H1 (cell line): ENCODE data around the gene STRN4. TPM values are rescaled to one million over a fixed set of nuclear protein-coding genes. Genes with fewer than 3 reads are reported as not detected.

Source experiments
- CTCF ChIA-PET: fragments of 300-600 bp; sonication (Branson Sonifier 250); formaldehyde crosslinking; loops from one replicate; lab custom pipeline; 2021; ENCODE audit not compliant: partially characterized antibody; lab: Charles Lee
- POLR2A ChIA-PET: fragments of 300-600 bp; sonication (Branson Sonifier 250); formaldehyde crosslinking; loops from one replicate; lab custom pipeline; 2021; ENCODE audit warnings: inconsistent platforms; ENCODE audit not compliant: partially characterized antibody; lab: Charles Lee
- DNase-seq, 2 experiments: peaks; one replicate each; pipeline versions ENCODE4 v3.0.0 to v3.0.0-alpha.2; 2010 to 2022; ENCODE audit warnings: low spot score in 2 of 2, low read depth in 1 of 2, mixed read lengths in 1 of 2
- FAIRE-seq: peaks from 2 replicates; lab custom pipeline; 2011; peaks lifted over from hg19 to GRCh38; lab: Jason Lieb, UNC
- H2AFZ ChIP-seq: 2 replicates; pipeline ENCODE4 v1.8.1; 2012; ENCODE audit warnings: low read length, inconsistent platforms
- H2AK5ac ChIP-seq: 2 replicates; pipeline ENCODE4 v1.6.1; 2013; ENCODE audit warnings: low read depth, low read length
- H2BK120ac ChIP-seq: replicated peaks from 2 replicates; pipeline ENCODE3; 2013; ENCODE audit warnings: low read depth, low read length, inconsistent platforms
- H2BK12ac ChIP-seq: 2 replicates; pipeline ENCODE4 v1.6.1; 2013; ENCODE audit warnings: low read depth, low read length
- H2BK15ac ChIP-seq: 2 replicates; pipeline ENCODE4 v1.6.1; 2013; ENCODE audit warnings: low read length
- H2BK20ac ChIP-seq: 2 replicates; pipeline ENCODE4 v1.6.1; 2013; ENCODE audit warnings: low read length
- H2BK5ac ChIP-seq: 2 replicates; pipeline ENCODE4 v1.6.1; 2013; ENCODE audit warnings: low read depth, low read length
- H3K14ac ChIP-seq: 2 replicates; pipeline ENCODE4 v1.6.1; 2013; ENCODE audit warnings: inconsistent platforms; ENCODE audit not compliant: insufficient read length
- H3K18ac ChIP-seq: 2 replicates; pipeline ENCODE4 v1.6.1; 2013; ENCODE audit warnings: low read length; ENCODE audit errors: extremely low read depth
- H3K23ac ChIP-seq: 2 replicates; pipeline ENCODE4 v1.6.1; 2013; ENCODE audit warnings: inconsistent platforms; ENCODE audit not compliant: insufficient read length
- H3K23me2 ChIP-seq: 2 replicates; pipeline ENCODE4 v1.6.1; 2013; ENCODE audit warnings: low read depth, low read length
- H3K27ac ChIP-seq: 2 replicates; pipeline ENCODE4 v1.6.1; 2011; ENCODE audit warnings: low read depth, low read length, inconsistent platforms
- H3K27me3 ChIP-seq, 4 experiments: replicated peaks in 1 of 4; 1 replicate in 1 of 4; 2 replicates in 3 of 4; pipeline versions ENCODE4 v1.6.1 to v1.8.1; 2011 to 2013; ENCODE audit warnings: low read length in 3 of 4, mild to moderate bottlenecking in 3 of 4, inconsistent platforms in 2 of 4, mixed read lengths in 2 of 4, moderate library complexity in 1 of 4; ENCODE audit not compliant: control insufficient read depth in 3 of 4, insufficient read depth in 3 of 4; ENCODE audit errors: extremely low read depth in 1 of 4
- H3K36me3 ChIP-seq, 4 experiments: 2 replicates each; pipeline versions ENCODE4 v1.6.1 to v1.8.1; 2011 to 2013; ENCODE audit warnings: mild to moderate bottlenecking in 4 of 4, low read length in 3 of 4, moderate library complexity in 2 of 4, control low read depth in 1 of 4, inconsistent platforms in 1 of 4; ENCODE audit not compliant: insufficient read depth in 4 of 4, control insufficient read depth in 2 of 4
- H3K4ac ChIP-seq: replicated peaks from 2 replicates; pipeline ENCODE3; 2013; ENCODE audit warnings: low read length, low read depth, mixed read lengths, inconsistent platforms; ENCODE audit not compliant: insufficient read length
- H3K4me1 ChIP-seq, 4 experiments: replicated peaks in 1 of 4; 1 replicate in 1 of 4; 2 replicates in 3 of 4; pipeline versions ENCODE4 v1.6.1 to v1.8.1; 2011 to 2013; ENCODE audit warnings: low read length in 3 of 4, inconsistent platforms in 2 of 4, mixed read lengths in 1 of 4; ENCODE audit not compliant: insufficient read depth in 4 of 4, control insufficient read depth in 3 of 4
- H3K4me2 ChIP-seq, 2 experiments: 2 replicates each; pipeline versions ENCODE4 v1.6.1 to v1.8.1; 2011 to 2013; ENCODE audit warnings: low read depth in 2 of 2, low read length in 2 of 2, control low read depth in 1 of 2, inconsistent platforms in 1 of 2, mild to moderate bottlenecking in 1 of 2; ENCODE audit not compliant: insufficient read depth in 1 of 2
- H3K4me3 ChIP-seq, 4 experiments: fragments of 200-600, 300-600 bp in 1 of 4; sonication (generic), shearing (Covaris generic), sonication (Bioruptor Twin) in 1 of 4; 2 replicates each; pipeline versions ENCODE4 v1.5.1 to v1.8.1; 2011 to 2016; ENCODE audit warnings: low read length in 4 of 4, low read depth in 3 of 4, control low read depth in 2 of 4, inconsistent platforms in 2 of 4, mild to moderate bottlenecking in 2 of 4, mixed read lengths in 1 of 4, moderate library complexity in 1 of 4; ENCODE audit not compliant: insufficient read depth in 2 of 4; ENCODE audit errors: extremely low read depth in 1 of 4
- H3K56ac ChIP-seq: replicated peaks from 2 replicates; pipeline ENCODE3; 2013; ENCODE audit warnings: low read depth, mild to moderate bottlenecking, mixed read lengths, low read length, inconsistent platforms; ENCODE audit not compliant: insufficient read length
- H3K79me1 ChIP-seq: 2 replicates; pipeline ENCODE4 v1.6.1; 2013; ENCODE audit warnings: low read depth, low read length, control low read depth
- H3K79me2 ChIP-seq, 2 experiments: 2 replicates each; pipeline versions ENCODE4 v1.6.1 to v1.8.1; 2012 to 2013; ENCODE audit warnings: low read length in 2 of 2, mild to moderate bottlenecking in 2 of 2, inconsistent platforms in 1 of 2; ENCODE audit not compliant: insufficient read depth in 2 of 2, control insufficient read depth in 1 of 2
- H3K9ac ChIP-seq, 4 experiments: replicated peaks in 1 of 4; 1 replicate in 1 of 4; 2 replicates in 3 of 4; pipeline versions ENCODE4 v1.6.1 to v1.8.1; 2011 to 2013; ENCODE audit warnings: low read depth in 3 of 4, low read length in 3 of 4, control low read depth in 2 of 4, mild to moderate bottlenecking in 2 of 4, moderate library complexity in 2 of 4, inconsistent platforms in 1 of 4; ENCODE audit errors: extremely low read depth in 1 of 4
- H3K9me3 ChIP-seq, 2 experiments: 2 replicates each; pipeline versions ENCODE4 v1.6.1 to v1.8.1; 2012 to 2013; ENCODE audit warnings: mild to moderate bottlenecking in 2 of 2, moderate library complexity in 2 of 2, control low read depth in 1 of 2, inconsistent platforms in 1 of 2, low read depth in 1 of 2, low read length in 1 of 2, mixed read lengths in 1 of 2; ENCODE audit not compliant: insufficient read depth in 2 of 2
- H4K20me1 ChIP-seq, 2 experiments: replicated peaks in 1 of 2; 2 replicates each; pipeline versions ENCODE3 to v1.8.1; 2011 to 2013; ENCODE audit warnings: inconsistent platforms in 2 of 2, low read length in 2 of 2, mild to moderate bottlenecking in 1 of 2; ENCODE audit not compliant: insufficient read depth in 2 of 2, control insufficient read depth in 1 of 2
- H4K5ac ChIP-seq: 2 replicates; pipeline ENCODE4 v1.6.1; 2013; ENCODE audit warnings: low read length, low read depth, mixed read lengths, inconsistent platforms; ENCODE audit not compliant: insufficient read length
- H4K8ac ChIP-seq: 2 replicates; pipeline ENCODE4 v1.8.0; 2013; ENCODE audit warnings: mild to moderate bottlenecking, moderate library complexity, low read length, inconsistent platforms; ENCODE audit not compliant: insufficient read depth; ENCODE audit errors: extremely low read depth
- H4K91ac ChIP-seq: replicated peaks from 2 replicates; pipeline ENCODE3; 2013; ENCODE audit warnings: low read length, mixed read lengths, inconsistent platforms; ENCODE audit not compliant: insufficient read length
- CBX5 ChIP-seq: fragments of 300-800, 300-1000 bp; sonication (generic); IDR thresholded peaks from 2 replicates; pipeline ENCODE4 v1.7.1; 2016; ENCODE audit warnings: antibody characterized with exemption, low read length, low read depth
- CHD2 ChIP-seq: IDR thresholded peaks from 2 replicates; pipeline ENCODE4 v1.6.1; 2012; ENCODE audit warnings: low read length, improper control_type of control experiment
- EP300 ChIP-seq, 2 experiments: IDR thresholded peaks; 1 replicate in 1 of 2; 2 replicates in 1 of 2; pipeline ENCODE4 v1.6.1; 2011 to 2012; ENCODE audit warnings: low read depth in 2 of 2, low read length in 2 of 2, mild to moderate bottlenecking in 2 of 2, borderline replicate concordance in 1 of 2, inconsistent platforms in 1 of 2, moderate library complexity in 1 of 2
- JUN ChIP-seq: IDR thresholded peaks from 2 replicates; pipeline ENCODE4 v1.6.1; 2011; ENCODE audit warnings: low read depth, mild to moderate bottlenecking, improper control_type of control experiment, low read length
- POLR2A ChIP-seq, 2 experiments: IDR thresholded peaks; 1 replicate in 1 of 2; 2 replicates in 1 of 2; pipeline ENCODE4 v1.6.1; 2011; ENCODE audit warnings: low read depth in 2 of 2, low read length in 2 of 2, mild to moderate bottlenecking in 2 of 2; ENCODE audit errors: control extremely low read depth in 1 of 2
- POLR2AphosphoS5 ChIP-seq: IDR thresholded peaks from 2 replicates; pipeline ENCODE4 v1.6.1; 2011; ENCODE audit warnings: low read depth, low read length
- SP2 ChIP-seq: IDR thresholded peaks from 2 replicates; pipeline ENCODE4 v1.6.1; 2012; ENCODE audit warnings: mild to moderate bottlenecking, low read length, inconsistent platforms
- TCF12 ChIP-seq: IDR thresholded peaks from 2 replicates; pipeline ENCODE4 v1.6.1; 2011; ENCODE audit warnings: low read depth, mild to moderate bottlenecking, low read length
- YY1 ChIP-seq: IDR thresholded peaks from 2 replicates; pipeline ENCODE4 v1.6.1; 2011; ENCODE audit warnings: low read depth, mild to moderate bottlenecking, low read length
- WGBS, 2 experiments: shearing (Covaris generic) in 1 of 2; methylation state at CpG; one replicate each; pipeline versions ENCODE4 v1.1.6 to v1.1.7; 2013 to 2015; ENCODE audit warnings: low lambda C conversion rate in 2 of 2, mixed read lengths in 2 of 2, inconsistent platforms in 1 of 2, low coverage in 1 of 2, missing lambda C conversion rate in 1 of 2; ENCODE audit not compliant: insufficient replicate concordance in 2 of 2, insufficient coverage in 1 of 2, insufficient read length in 1 of 2; ENCODE audit errors: extremely low coverage in 1 of 2, missing lambda C conversion rate in 1 of 2; 5-methylcytosine and 5-hydroxymethylcytosine counted together
- polyA plus RNA-seq, 7 experiments: library from polyadenylated mRNA; depleted of rRNA in 3 of 7; stranded (reverse) in 5 of 7; unstranded in 2 of 7; fragments of >200 nt in 5 of 7; fragments of 200-250 nt in 2 of 7; gene quantifications; 1 replicate in 5 of 7; 2 replicates in 1 of 7; 4 replicates in 1 of 7; pipeline versions ENCODE4 v1.2.1 to v1.2.3, GENCODE V29; 2011 to 2013; ENCODE audit warnings: missing spikeins in 2 of 7, mixed read lengths in 2 of 7
- total RNA-seq: library from RNA; stranded (reverse); fragmentation: NEBNext Ultra II Directional; extraction: Animal tissue kit (Norgen Biotek cat#: 25700); gene quantifications from 2 replicates; pipeline ENCODE4 v1.2.1, GENCODE V29; 2021
- TF ChIP-seq, protein P1 (sequence below): IDR thresholded peaks from 2 replicates; pipeline ENCODE4 v1.6.1; 2012; ENCODE audit warnings: low read length, inconsistent platforms
- TF ChIP-seq, protein P2 (sequence below): IDR thresholded peaks from 2 replicates; pipeline ENCODE4 v1.6.1; 2012; ENCODE audit warnings: inconsistent platforms

The STRN4 gene
- total and polyA plus RNA-seq, 2 of the 8 experiments (the other 6 are each of a cell fraction or from before 2014, with no cell fraction given): 120 to 187 TPM

DNA sequence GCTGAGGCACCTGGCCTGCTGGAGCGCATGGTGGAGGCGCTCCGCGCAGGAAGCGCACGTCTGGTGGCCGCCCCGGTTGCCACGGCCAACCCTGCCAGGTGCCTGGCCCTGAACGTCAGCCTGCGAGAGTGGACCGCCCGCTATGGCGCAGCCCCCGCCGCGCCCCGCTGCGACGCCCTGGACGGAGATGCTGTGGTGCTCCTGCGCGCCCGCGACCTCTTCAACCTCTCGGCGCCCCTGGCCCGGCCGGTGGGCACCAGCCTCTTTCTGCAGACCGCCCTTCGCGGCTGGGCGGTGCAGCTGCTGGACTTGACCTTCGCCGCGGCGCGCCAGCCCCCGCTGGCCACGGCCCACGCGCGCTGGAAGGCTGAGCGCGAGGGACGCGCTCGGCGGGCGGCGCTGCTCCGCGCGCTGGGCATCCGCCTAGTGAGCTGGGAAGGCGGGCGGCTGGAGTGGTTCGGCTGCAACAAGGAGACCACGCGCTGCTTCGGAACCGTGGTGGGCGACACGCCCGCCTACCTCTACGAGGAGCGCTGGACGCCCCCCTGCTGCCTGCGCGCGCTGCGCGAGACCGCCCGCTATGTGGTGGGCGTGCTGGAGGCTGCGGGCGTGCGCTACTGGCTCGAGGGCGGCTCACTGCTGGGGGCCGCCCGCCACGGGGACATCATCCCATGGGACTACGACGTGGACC, 9.7 kb upstream of the STRN4 start:
- H3K4me3 ChIP-seq: no peak overlapping the region
- no peak overlapping the region for H2BK20ac ChIP-seq
- H2BK15ac ChIP-seq: no peak overlapping the region
- no peak overlapping the region for H3K4ac ChIP-seq
- ChIA-PET CTCF (interaction anchor here (0.6 to 12.2 kb wide), 13 partner anchors 13 to 1864 kb away, joined by 3 to 176 read pairs (median 4); no protein-coding TSS in a partner anchor), POLR2A (interaction anchor here (0.6 to 3.6 kb wide), 8 partner anchors 11 to 63 kb away, joined by 3 to 16 read pairs (median 4); partner anchors contain the start of genes FKRP and SLC1A5)
- no peak overlapping the region for H3K56ac ChIP-seq
- H3K23me2 ChIP-seq: no peaks in the 10 kb centered on the region
- no peak overlapping the region for H3K27ac ChIP-seq
- no peak overlapping the region for H3K9ac ChIP-seq
- H2BK120ac ChIP-seq: no peak overlapping the region
- H3K23ac ChIP-seq: no peak overlapping the region
- H3K4me2 ChIP-seq: no peak overlapping the region
- no peak overlapping the region for H4K91ac ChIP-seq
- no peaks in the 10 kb centered on the region; a peak in 1 of 4 replicates for H3K9me3 ChIP-seq
- DNase-seq (no peak), FAIRE-seq (no peak)
- H3K27me3 ChIP-seq: no peaks in the 10 kb centered on the region
- H3K79me1 ChIP-seq: no peaks in the 10 kb centered on the region
- no peak overlapping the region for H3K18ac ChIP-seq
- H4K20me1 ChIP-seq: peaks cover 6 to 13% of the 10 kb centered on the region in 2 experiments
- no peak overlapping the region for H2AFZ ChIP-seq
- H4K5ac ChIP-seq: no peak overlapping the region
- no peak overlapping the region for H3K14ac ChIP-seq
- H3K79me2 ChIP-seq: no peaks in the 10 kb centered on the region
- H4K8ac ChIP-seq: no peak overlapping the region; the same call in 1 of the 2 replicates
- H2BK5ac ChIP-seq: no peak overlapping the region
- H2AK5ac ChIP-seq: no peak overlapping the region
- peaks cover 0 to 20% (median 5%) of the 10 kb centered on the region in 4 experiments; a peak in 5 of 8 replicates for H3K36me3 ChIP-seq
- WGBS, 2 experiments: 97% methylated on average over 71 of the region's 86 CpGs; no CpG with 5 or more reads in 1 of the 2 experiments
- H3K4me1 ChIP-seq: peaks cover 0 to 5% (median 0%) of the 10 kb centered on the region in 4 experiments; a peak in 4 of 7 replicates
- H2BK12ac ChIP-seq: no peak overlapping the region
- no peak for TF ChIP-seq CBX5
- no peak for TF ChIP-seq POLR2A (IDR thresholded peaks at IDR 0.05; ENCODE audit: control extremely low read depth in 1 of 2, low read depth in 2 of 2, low read length in 2 of 2)
- TF ChIP-seq, protein P1, sequence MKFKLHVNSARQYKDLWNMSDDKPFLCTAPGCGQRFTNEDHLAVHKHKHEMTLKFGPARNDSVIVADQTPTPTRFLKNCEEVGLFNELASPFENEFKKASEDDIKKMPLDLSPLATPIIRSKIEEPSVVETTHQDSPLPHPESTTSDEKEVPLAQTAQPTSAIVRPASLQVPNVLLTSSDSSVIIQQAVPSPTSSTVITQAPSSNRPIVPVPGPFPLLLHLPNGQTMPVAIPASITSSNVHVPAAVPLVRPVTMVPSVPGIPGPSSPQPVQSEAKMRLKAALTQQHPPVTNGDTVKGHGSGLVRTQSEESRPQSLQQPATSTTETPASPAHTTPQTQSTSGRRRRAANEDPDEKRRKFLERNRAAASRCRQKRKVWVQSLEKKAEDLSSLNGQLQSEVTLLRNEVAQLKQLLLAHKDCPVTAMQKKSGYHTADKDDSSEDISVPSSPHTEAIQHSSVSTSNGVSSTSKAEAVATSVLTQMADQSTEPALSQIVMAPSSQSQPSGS: no peak
- TF ChIP-seq, protein P2, sequence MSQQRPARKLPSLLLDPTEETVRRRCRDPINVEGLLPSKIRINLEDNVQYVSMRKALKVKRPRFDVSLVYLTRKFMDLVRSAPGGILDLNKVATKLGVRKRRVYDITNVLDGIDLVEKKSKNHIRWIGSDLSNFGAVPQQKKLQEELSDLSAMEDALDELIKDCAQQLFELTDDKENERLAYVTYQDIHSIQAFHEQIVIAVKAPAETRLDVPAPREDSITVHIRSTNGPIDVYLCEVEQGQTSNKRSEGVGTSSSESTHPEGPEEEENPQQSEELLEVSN: no peak
- TF ChIP-seq EP300 (IDR thresholded peaks at IDR 0.05; ENCODE audit: borderline replicate concordance in 1 of 2, low read depth in 2 of 2, low read length in 2 of 2): no peak
- no peak for TF ChIP-seq YY1
- TF ChIP-seq CHD2: no peak
- TF ChIP-seq POLR2AphosphoS5: no peak
- TF ChIP-seq JUN: no peak
- no peak for TF ChIP-seq TCF12
- no peak for TF ChIP-seq SP2
